ENCODE data around the gene GOLGA7B.

GOLGA7B gene

DNA sequence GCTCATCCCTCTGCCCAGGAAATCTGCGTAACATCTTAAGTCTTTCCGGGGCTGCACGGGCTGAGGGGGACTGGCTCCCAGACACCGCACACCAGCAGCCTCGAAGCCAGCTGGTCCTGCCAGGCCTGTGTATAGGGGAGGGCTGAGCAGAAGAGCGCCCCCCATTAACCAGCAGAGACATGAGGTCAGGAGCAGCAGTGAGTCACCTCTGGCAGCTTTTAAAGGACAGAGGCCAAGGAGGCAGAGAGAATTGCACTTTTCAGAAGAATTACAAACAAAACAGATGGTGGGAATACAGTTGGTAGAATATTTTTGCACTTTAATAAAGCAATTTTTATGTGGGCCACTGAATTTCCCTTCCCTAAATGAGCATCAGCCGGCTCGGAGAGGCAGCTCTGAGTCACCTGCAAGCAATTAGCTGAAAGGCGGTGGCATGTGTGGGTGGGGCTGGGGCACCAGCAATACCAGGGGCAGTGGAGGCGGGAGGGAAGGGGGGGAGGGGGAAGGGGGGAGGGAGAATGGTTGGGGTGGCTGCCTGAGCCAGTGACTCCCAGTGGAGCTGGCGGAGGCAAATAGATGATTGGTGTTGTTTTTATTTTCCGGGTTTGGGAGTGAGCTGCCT is 39.1 kb downstream of the GOLGA7B start:
- DNase-seq (ENCODE audit: insufficient read length, low spot score): no peak
- TF ChIP-seq, protein P1, sequence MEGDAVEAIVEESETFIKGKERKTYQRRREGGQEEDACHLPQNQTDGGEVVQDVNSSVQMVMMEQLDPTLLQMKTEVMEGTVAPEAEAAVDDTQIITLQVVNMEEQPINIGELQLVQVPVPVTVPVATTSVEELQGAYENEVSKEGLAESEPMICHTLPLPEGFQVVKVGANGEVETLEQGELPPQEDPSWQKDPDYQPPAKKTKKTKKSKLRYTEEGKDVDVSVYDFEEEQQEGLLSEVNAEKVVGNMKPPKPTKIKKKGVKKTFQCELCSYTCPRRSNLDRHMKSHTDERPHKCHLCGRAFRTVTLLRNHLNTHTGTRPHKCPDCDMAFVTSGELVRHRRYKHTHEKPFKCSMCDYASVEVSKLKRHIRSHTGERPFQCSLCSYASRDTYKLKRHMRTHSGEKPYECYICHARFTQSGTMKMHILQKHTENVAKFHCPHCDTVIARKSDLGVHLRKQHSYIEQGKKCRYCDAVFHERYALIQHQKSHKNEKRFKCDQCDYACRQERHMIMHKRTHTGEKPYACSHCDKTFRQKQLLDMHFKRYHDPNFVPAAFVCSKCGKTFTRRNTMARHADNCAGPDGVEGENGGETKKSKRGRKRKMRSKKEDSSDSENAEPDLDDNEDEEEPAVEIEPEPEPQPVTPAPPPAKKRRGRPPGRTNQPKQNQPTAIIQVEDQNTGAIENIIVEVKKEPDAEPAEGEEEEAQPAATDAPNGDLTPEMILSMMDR (IDR thresholded peaks at IDR 0.05; ENCODE audit: insufficient read depth, missing control alignments): no peak
- FAIRE-seq: no peak

DNA sequence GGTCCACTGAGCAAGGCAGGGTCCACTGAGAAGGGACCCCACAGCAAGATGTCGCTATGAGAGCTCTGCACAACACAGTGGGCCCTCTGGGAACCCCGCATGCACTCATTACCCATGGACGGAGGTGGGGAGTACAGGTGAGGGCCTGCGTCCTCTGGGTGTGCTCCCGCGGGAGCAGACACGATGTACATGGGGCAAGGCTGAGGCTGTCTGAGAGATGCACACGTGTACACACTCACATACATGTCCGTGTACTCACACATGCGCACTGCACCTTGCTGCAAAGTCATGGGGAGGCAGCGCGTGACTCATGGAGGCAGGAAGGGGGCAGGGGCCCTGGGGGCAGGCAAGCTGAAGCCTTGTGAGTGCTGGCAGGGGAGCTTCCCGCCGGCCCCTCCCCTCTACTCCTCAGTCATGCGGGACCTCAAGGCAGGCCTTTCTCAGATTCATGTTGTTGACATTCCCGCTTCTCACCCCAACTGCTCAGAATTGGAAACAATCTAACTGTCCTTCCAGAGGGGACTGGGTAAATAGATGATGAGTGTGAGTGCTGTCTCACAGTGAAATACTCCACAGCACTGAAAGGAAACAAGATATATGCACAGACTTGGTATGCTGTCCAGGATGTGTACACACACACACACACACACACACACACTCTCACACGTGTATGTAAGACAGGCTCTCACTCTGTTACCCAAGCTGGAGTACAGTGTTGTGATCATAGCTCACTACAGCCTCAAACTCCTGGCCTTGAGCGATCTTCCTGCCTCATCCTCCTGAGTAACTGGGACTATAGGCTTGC is 40.0 kb downstream of the GOLGA7B start:
- TF ChIP-seq, protein P1 (IDR thresholded peaks at IDR 0.05; ENCODE audit: insufficient read depth, missing control alignments): no peak
- DNase-seq (ENCODE audit: insufficient read length, low spot score) (no peak), FAIRE-seq (no peak)

DNA sequence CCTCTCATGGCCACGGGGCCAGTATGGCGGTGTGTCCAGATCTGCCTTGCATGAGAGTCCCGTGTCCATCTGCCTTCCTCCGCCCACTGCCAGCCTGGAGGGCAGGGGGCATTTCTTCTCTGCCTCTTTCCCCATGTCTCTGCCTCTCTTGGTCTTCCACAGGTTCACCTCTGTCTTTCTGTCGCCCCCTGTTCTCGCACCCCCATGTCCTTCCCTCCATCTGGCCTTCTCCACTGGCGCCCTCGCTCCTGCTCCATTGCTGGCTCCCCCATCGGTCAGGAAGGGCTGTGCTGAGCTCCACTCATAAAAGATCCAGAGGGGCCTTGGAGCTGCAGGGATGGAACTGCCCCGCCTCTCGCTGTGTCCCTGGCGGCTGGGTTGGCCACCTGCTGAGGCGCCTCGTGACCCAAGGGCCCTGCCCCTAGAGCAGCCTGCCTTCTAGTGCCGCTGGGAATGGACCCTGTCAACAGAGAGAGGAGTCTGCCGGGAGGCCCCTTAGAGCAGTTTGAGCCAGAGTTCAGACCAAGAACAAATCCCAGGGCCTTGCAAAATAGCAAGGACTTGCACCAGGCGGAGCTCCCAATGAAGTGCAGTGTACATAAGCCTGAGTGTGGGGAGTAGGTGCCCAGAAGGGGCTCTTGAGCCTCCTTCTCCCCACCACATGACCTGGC is 42.0 kb downstream of the GOLGA7B start:
- FAIRE-seq (no peak), DNase-seq (ENCODE audit: insufficient read length, low spot score) (no peak)
- TF ChIP-seq, protein P1 (IDR thresholded peaks at IDR 0.05; ENCODE audit: insufficient read depth, missing control alignments): no peak

DNA sequence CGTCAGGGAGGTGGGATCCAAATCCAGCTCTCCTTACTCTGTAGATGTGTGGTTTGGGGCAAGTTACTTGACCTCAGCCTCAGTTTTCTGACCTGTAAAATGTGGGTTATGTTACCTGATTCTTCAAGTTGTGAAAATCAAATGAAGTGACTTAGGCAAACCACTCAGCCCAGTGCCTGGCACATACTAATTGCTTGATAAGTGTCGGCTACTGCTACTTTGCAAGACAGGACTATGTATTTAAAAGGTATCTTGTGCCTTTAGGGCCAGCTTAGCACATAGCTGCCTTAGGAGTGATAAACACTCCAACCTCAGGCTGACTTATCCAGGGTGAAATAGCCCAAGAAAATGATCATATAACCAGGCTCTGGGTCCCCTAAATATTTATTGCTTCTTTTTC is 42.9 kb downstream of the GOLGA7B start:
- TF ChIP-seq, protein P1 (IDR thresholded peaks at IDR 0.05; ENCODE audit: insufficient read depth, missing control alignments): no peak
- DNase-seq (ENCODE audit: insufficient read length, low spot score): no peak
- FAIRE-seq: no peak

DNA sequence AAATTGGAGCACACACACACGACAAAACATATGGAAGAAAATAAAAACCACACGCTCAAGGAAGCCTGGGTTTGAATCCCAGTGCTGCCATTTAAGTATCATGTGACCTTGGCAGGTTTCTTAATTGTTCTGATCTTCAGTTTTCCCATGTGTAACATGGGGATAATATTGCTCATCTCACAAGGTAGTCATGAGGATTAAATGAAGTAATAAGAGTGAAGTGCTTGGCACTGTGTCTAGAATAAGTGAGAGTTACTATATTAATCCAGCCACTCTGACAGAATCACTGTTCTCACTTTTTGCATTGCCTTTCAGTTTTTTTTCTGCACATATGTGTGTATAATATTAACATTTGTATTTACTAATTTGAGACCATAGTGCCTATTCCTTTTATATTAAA is 43.3 kb downstream of the GOLGA7B start:
- FAIRE-seq (no peak), DNase-seq (ENCODE audit: insufficient read length, low spot score) (no peak)
- TF ChIP-seq, protein P1 (IDR thresholded peaks at IDR 0.05; ENCODE audit: insufficient read depth, missing control alignments): no peak

DNA sequence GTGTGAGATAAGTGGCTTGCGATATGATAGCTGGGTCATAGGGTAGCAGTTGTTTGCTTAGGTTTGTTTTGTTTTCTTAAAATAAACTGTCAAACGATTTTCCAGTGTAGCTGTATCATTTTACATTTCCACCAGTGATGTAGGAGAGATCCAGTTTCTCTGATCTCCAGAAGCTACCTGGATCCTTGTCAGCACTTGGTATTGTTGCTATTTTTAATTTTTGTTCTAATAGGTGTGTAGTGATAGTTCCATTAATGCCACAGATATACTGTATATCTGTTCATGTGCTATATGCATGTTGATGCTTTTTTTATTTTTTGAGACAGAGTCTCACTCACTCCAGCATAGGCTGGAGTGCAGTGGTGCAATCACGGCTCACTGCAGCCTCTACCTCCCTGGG is 44.4 kb downstream of the GOLGA7B start:
- no peak for FAIRE-seq
- TF ChIP-seq, protein P1 (IDR thresholded peaks at IDR 0.05; ENCODE audit: insufficient read depth, missing control alignments): no peak
- DNase-seq (ENCODE audit: insufficient read length, low spot score): no peak

Measured in D721Med (cell line).